NCI-H748 (cell line): ENCODE measurements around the gene SPEN.
"Not testable (repeated sequence)": the region's sequence is repeated elsewhere in the genome, so short reads cannot be mapped to it uniquely, and the experiment has no call there.

ENCODE experiments used
- DNase-seq: peaks from one replicate; lab custom pipeline; 2025; ENCODE audit not compliant: unreplicated experiment; lab: John Stamatoyannopoulos, UW

The SPEN gene

GRCh38 chr1:15977947-15978346 is 130.4 kb downstream of the SPEN start:
- DNase-seq = not testable (repeated sequence)

GRCh38 chr1:15981679-15982078 is 134.2 kb downstream of the SPEN start:
- DNase-seq = no peak

- DNase-seq = no peak
Measured at GRCh38 chr1:15983275-15983674, 135.8 kb downstream of the SPEN start.

GRCh38 chr1:15985611-15986297 is 138.2 kb downstream of the SPEN start:
- no peak for DNase-seq

GRCh38 chr1:15988856-15989736 is 141.6 kb downstream of the SPEN start:
- DNase-seq = no peak

- DNase-seq = no peak
Measured at GRCh38 chr1:15989776-15990175, 142.3 kb downstream of the SPEN start.
